A549 (cell line): ENCODE measurements around the gene CBLC. TPM values are rescaled to one million over a fixed set of nuclear protein-coding genes. Genes with fewer than 3 reads are reported as not detected.

Source experiments
- ATAC-seq, 2 experiments: fragments of 200-7000 bp in 1 of 2; fragments of >200 bp in 1 of 2; cut with Nextera tagmentation in 1 of 2; cut with Tn5 transposase in 1 of 2; 3 replicates each; pipeline versions ENCODE4 v1.8.0 to v1.9.1; 2018 to 2020; ENCODE audit warnings: mild to moderate bottlenecking in 1 of 2, moderate library complexity in 1 of 2
- CTCF ChIA-PET: fragments of 300-600 bp; sonication (Branson Sonifier 250); formaldehyde crosslinking; extraction: SDS; loops from one replicate; lab custom pipeline; 2021; ENCODE audit warnings: antibody characterized with exemption, inconsistent platforms; lab: Yijun Ruan, JAX
- POLR2A ChIA-PET: fragments of 350-600 bp; formaldehyde crosslinking; extraction: SDS; loops from one replicate; lab custom pipeline; 2021; ENCODE audit warnings: antibody characterized with exemption, inconsistent platforms; lab: Yijun Ruan, JAX
- DNase-seq, 2 experiments: peaks; one replicate each; pipeline versions ENCODE4 v3.0.0 to v3.0.0-alpha.2; 2011 to 2016; ENCODE audit warnings: low read depth in 1 of 2, low spot score in 1 of 2
- FAIRE-seq: peaks from 2 replicates; lab custom pipeline; 2011; peaks lifted over from hg19 to GRCh38; lab: Jason Lieb, UNC
- H3K27ac ChIP-seq, 2 experiments: fragments of >200 bp; sonication (Bioruptor Twin); formaldehyde crosslinking; 3 replicates each; pipeline ENCODE4 v1.5.1; 2016 to 2017
- H3K4me1 ChIP-seq: fragments of >200 bp; sonication (Bioruptor Twin); formaldehyde crosslinking; 3 replicates; pipeline ENCODE4 v1.6.1; 2016
- H3K4me2 ChIP-seq: fragments of >200 bp; sonication (Bioruptor Twin); formaldehyde crosslinking; 3 replicates; pipeline ENCODE4 v1.6.1; 2016
- H3K4me3 ChIP-seq: fragments of >200 bp; sonication (Bioruptor Twin); formaldehyde crosslinking; 3 replicates; pipeline ENCODE4 v1.5.1; 2016
- H3K9me3 ChIP-seq: fragments of >200 bp; sonication (Bioruptor Twin); formaldehyde crosslinking; 3 replicates; pipeline ENCODE4 v1.6.1; 2016
- BCL3 ChIP-seq: fragments of >200 bp; sonication (Bioruptor Twin); formaldehyde crosslinking; IDR thresholded peaks from 3 replicates; pipeline ENCODE4 v1.6.1; 2016
- CBX8 ChIP-seq: fragments of 200-600 bp; sonication (generic); IDR thresholded peaks from 2 replicates; pipeline ENCODE4 v1.6.1; 2016
- CHD2 ChIP-seq: fragments of 150-350 bp; IDR thresholded peaks from 2 replicates; pipeline ENCODE4 v1.6.1; 2014; ENCODE audit warnings: low read length; ENCODE audit not compliant: partially characterized antibody
- ELK1 ChIP-seq: fragments of 150-350 bp; IDR thresholded peaks from 2 replicates; pipeline ENCODE4 v1.6.1; 2014; ENCODE audit warnings: low read depth, mild to moderate bottlenecking, low read length
- ESRRA ChIP-seq: fragments of 150-350 bp; IDR thresholded peaks from 2 replicates; pipeline ENCODE4 v1.6.1; 2014; ENCODE audit warnings: mild to moderate bottlenecking, low read length, borderline replicate concordance
- FOSL2 ChIP-seq, 2 experiments: fragments of 450-650 bp in 1 of 2; fragments of >200 bp in 1 of 2; sonication (Bioruptor Twin) in 1 of 2; formaldehyde crosslinking; IDR thresholded peaks; 2 replicates each; pipeline versions ENCODE4 v1.5.0 to v1.6.1; 2016 to 2020; ENCODE audit warnings: mild to moderate bottlenecking in 1 of 2, moderate library complexity in 1 of 2
- HDAC2 ChIP-seq: fragments of 200-600 bp; sonication (generic); IDR thresholded peaks from 2 replicates; pipeline ENCODE4 v1.6.1; 2016
- HEYL ChIP-seq: fragments of 250-450 bp; sonication (Bioruptor Pico); IDR thresholded peaks from 2 replicates; pipeline ENCODE4 v1.8.0; 2021; ENCODE audit warnings: mild to moderate bottlenecking, moderate library complexity
- NFE2L2 ChIP-seq: fragments of 150-350 bp; conservative IDR thresholded peaks from 2 replicates; pipeline ENCODE4 v1.6.1; 2014; ENCODE audit warnings: low read length
- NPAS2 ChIP-seq: fragments of 250-450 bp; sonication (Bioruptor Pico); IDR thresholded peaks from 2 replicates; pipeline ENCODE4 v1.8.0; 2022; ENCODE audit warnings: mild to moderate bottlenecking, moderate library complexity, borderline replicate concordance
- PBX3 ChIP-seq: IDR thresholded peaks from 2 replicates; pipeline ENCODE4 v1.6.1; 2012
- REST ChIP-seq: fragments of 200-600 bp; sonication (generic); IDR thresholded peaks from 2 replicates; pipeline ENCODE4 v1.6.1; 2016; ENCODE audit warnings: antibody characterized with exemption, mild to moderate bottlenecking, moderate library complexity
- RFX5 ChIP-seq: fragments of 450-650 bp; IDR thresholded peaks from 2 replicates; pipeline ENCODE4 v1.7.1; 2014; ENCODE audit warnings: antibody characterized with exemption, mild to moderate bottlenecking, moderate library complexity
- SMC3 ChIP-seq: fragments of >200 bp; sonication (Bioruptor Twin); formaldehyde crosslinking; IDR thresholded peaks from 3 replicates; pipeline ENCODE4 v1.6.1; 2018; ENCODE audit warnings: inconsistent platforms
- SREBF2 ChIP-seq: fragments of 450-650 bp; IDR thresholded peaks from 2 replicates; pipeline ENCODE4 v1.6.1; 2014; ENCODE audit warnings: mild to moderate bottlenecking, moderate library complexity
- TFCP2L1 ChIP-seq: fragments of 250-450 bp; sonication (Bioruptor Pico); IDR thresholded peaks from 2 replicates; pipeline ENCODE4 v1.5.0; 2021; ENCODE audit warnings: mild to moderate bottlenecking
- ZFP36 ChIP-seq: fragments of 450-650 bp; IDR thresholded peaks from 2 replicates; pipeline ENCODE4 v1.6.1; 2014; ENCODE audit warnings: borderline replicate concordance; ENCODE audit not compliant: partially characterized antibody
- ZSCAN20 ChIP-seq: fragments of 250-450 bp; sonication (Bioruptor Pico); IDR thresholded peaks from 2 replicates; pipeline ENCODE4 v1.8.0; 2022; ENCODE audit warnings: mild to moderate bottlenecking, moderate library complexity
- WGBS: methylation state at CpG from one replicate; pipeline ENCODE4 v1.1.6; 2017; ENCODE audit errors: missing lambda C conversion rate; 5-methylcytosine and 5-hydroxymethylcytosine counted together
- polyA plus RNA-seq, 4 experiments: library from polyadenylated mRNA; depleted of rRNA in 3 of 4; stranded (reverse); fragments of >200 nt; fragmentation: RNase III in 1 of 4; extraction: RNeasy Plus Mini Kit Qiagen cat#74134 plus additional on column Dnase treatment in 1 of 4; gene quantifications; 2 replicates in 3 of 4; 3 replicates in 1 of 4; pipeline ENCODE4 v1.2.3, GENCODE V29; 2011 to 2017

CBLC gene
- polyA plus RNA-seq, 2 of the 4 experiments (the other 2 are of a cell fraction), result not detected

GRCh38 chr19:44820648-44821609 lies 43.2 kb downstream of the CBLC start:
- ChIA-PET POLR2A (interaction anchor here (1.6 kb wide), 1 partner anchor 12 kb away, joined by 6 read pairs; the partner anchor contains the start of gene BCAM), CTCF (interaction anchor here (0.6 to 4.9 kb wide), 9 partner anchors 9 to 132 kb away, joined by 3 to 25 read pairs (median 3); partner anchors contain the start of gene BCAM)
- no peak overlapping the region for H3K4me2 ChIP-seq
- H3K9me3 ChIP-seq, result no peaks in the 10 kb centered on the region
- DNase-seq (no peak), FAIRE-seq (no peak)
- peaks cover 12% of the 10 kb centered on the region; the same call in 2 of the 3 replicates for H3K4me1 ChIP-seq
- no peak overlapping the region for H3K27ac ChIP-seq
- TF ChIP-seq BCL3, result no peak
- no peak for TF ChIP-seq NPAS2 (CRISPR knock-in tag)
- TF ChIP-seq TFCP2L1, result no peak
- no peak for TF ChIP-seq CHD2
- no peak for TF ChIP-seq ELK1
- no peak for TF ChIP-seq HEYL (CRISPR knock-in tag)
- TF ChIP-seq NFE2L2, result no peak
- no peak for TF ChIP-seq RFX5
- TF ChIP-seq ZFP36, result no peak
- TF ChIP-seq FOSL2 (IDR thresholded peaks at IDR 0.05), result no peak
- TF ChIP-seq FOSL2 (CRISPR knock-in tag; IDR thresholded peaks at IDR 0.05), result no peak
- TF ChIP-seq ESRRA, result no peak
- TF ChIP-seq, all 56 proteins: peak for 0
- H3K4me3 ChIP-seq, result no peak overlapping the region
- peak in 1 of 2 experiments; percentile 38; a peak in 3 of 6 replicates for ATAC-seq
- 78% methylated on average over 22 of the region's 35 CpGs for WGBS

GRCh38 chr19:44822177-44822576 lies 44.5 kb downstream of the CBLC start:
- DNase-seq (no peak), FAIRE-seq (no peak), ATAC-seq (no peak)
- TF ChIP-seq CHD2 (no peak), PBX3 (no peak), SREBF2 (no peak)
- Histone ChIP-seq H3K9me3 (no peaks in the 10 kb centered on the region), H3K4me2 (no peak overlapping the region), H3K4me1 (peaks cover 12% of the 10 kb centered on the region; the same call in 2 of the 3 replicates), H3K4me3 (no peak overlapping the region), H3K27ac (no peak overlapping the region)
- CTCF ChIA-PET, result interaction anchor here (0.8 to 4.9 kb wide), 9 partner anchors 9 to 251 kb away, joined by 3 to 25 read pairs (median 4); partner anchors contain the start of gene BCAM
- 71% methylated on average over 11 of the region's 11 CpGs for WGBS
- POLR2A ChIA-PET, result no interaction called here

- WGBS, result 83% methylated on average over 10 of the region's 10 CpGs
- H3K9me3 ChIP-seq, result no peaks in the 10 kb centered on the region
- TF ChIP-seq SMC3 (no peak), CBX8 (no peak), REST (no peak), ESRRA (no peak), ZSCAN20 (CRISPR knock-in tag) (no peak), FOSL2 (IDR thresholded peaks at IDR 0.05) (no peak), FOSL2 (CRISPR knock-in tag; IDR thresholded peaks at IDR 0.05) (no peak), HDAC2 (no peak)
- no peak overlapping the region for H3K4me2 ChIP-seq
- FAIRE-seq, result no peak
- peak; percentile 19 to 35; a peak in 4 of 6 replicates for ATAC-seq
- H3K27ac ChIP-seq, result peak overlapping the region in 1 of 2 experiments; percentile 32; a peak in 1 of 6 replicates
- no peak overlapping the region for H3K4me3 ChIP-seq
- DNase-seq, result no peak
- POLR2A ChIA-PET, result interaction anchor here (0.8 to 1.0 kb wide), 2 partner anchors 22 to 216 kb away, joined by 3 to 4 read pairs; no protein-coding TSS in a partner anchor
- CTCF ChIA-PET, result interaction anchor here (0.6 to 4.9 kb wide), 19 partner anchors 9 to 252 kb away, joined by 3 to 25 read pairs (median 4); partner anchors contain the start of genes BCAM and NECTIN2
- H3K4me1 ChIP-seq, result peaks cover 12% of the 10 kb centered on the region; the same call in 2 of the 3 replicates
Measured at GRCh38 chr19:44822670-44823372, 45.1 kb downstream of the CBLC start.
